NCI-H2081 treated with DMSO at 0.1 percent for 48 hours (cell line): ENCODE measurements around the gene GREB1L.

ENCODE experiments used
- DNase-seq: peaks from one replicate; lab custom pipeline; 2025; lab: John Stamatoyannopoulos, UW

The GREB1L gene

GRCh38 chr18:21484851-21485636 lies 243.0 kb downstream of the GREB1L start:
- no peak for DNase-seq

- no peak for DNase-seq
These were observed 244.9 kb downstream of the GREB1L start for GRCh38 chr18:21486905-21487437.

- DNase-seq: no peak
These were observed 247.2 kb downstream of the GREB1L start for GRCh38 chr18:21489119-21489750.

GRCh38 chr18:21489919-21490495 lies 248.0 kb downstream of the GREB1L start:
- no peak for DNase-seq

GRCh38 chr18:21490748-21491147 lies 248.7 kb downstream of the GREB1L start:
- DNase-seq: no peak

- DNase-seq: no peak
These were observed 254.3 kb downstream of the GREB1L start for GRCh38 chr18:21496277-21496835.

GRCh38 chr18:21499997-21500396 lies 258.0 kb downstream of the GREB1L start:
- DNase-seq: no peak

GRCh38 chr18:21502661-21503060 lies 260.6 kb downstream of the GREB1L start:
- no peak for DNase-seq

GRCh38 chr18:21507913-21508701 lies 266.1 kb downstream of the GREB1L start:
- DNase-seq: no peak

- DNase-seq: no peak
These were observed 267.0 kb downstream of the GREB1L start for GRCh38 chr18:21509062-21509461.

GRCh38 chr18:21513292-21513691 lies 271.3 kb downstream of the GREB1L start:
- DNase-seq: no peak

- DNase-seq: no peak
These were observed 271.7 kb downstream of the GREB1L start for GRCh38 chr18:21513741-21514140.

- DNase-seq: no peak
These were observed 280.5 kb downstream of the GREB1L start for GRCh38 chr18:21522530-21522929.

GRCh38 chr18:21525916-21526315 lies 283.9 kb downstream of the GREB1L start:
- DNase-seq: no peak

GRCh38 chr18:21526463-21526862 lies 284.4 kb downstream of the GREB1L start:
- DNase-seq: no peak

GRCh38 chr18:21534327-21534726 lies 292.3 kb downstream of the GREB1L start:
- no peak for DNase-seq

GRCh38 chr18:21538230-21538629 lies 296.2 kb downstream of the GREB1L start:
- DNase-seq: no peak

GRCh38 chr18:21546423-21546822 lies 304.4 kb downstream of the GREB1L start:
- no peak for DNase-seq

- DNase-seq: no peak
These were observed 306.6 kb downstream of the GREB1L start for GRCh38 chr18:21548647-21549046.

- DNase-seq: no peak
These were observed 308.5 kb downstream of the GREB1L start for GRCh38 chr18:21550510-21550970.

GRCh38 chr18:21557607-21558253 lies 315.7 kb downstream of the GREB1L start:
- DNase-seq: no peak
